ENCODE results near the gene IDH3A. TPM values are rescaled to one million over a fixed set of nuclear protein-coding genes. Genes with fewer than 3 reads are reported as not detected.

IDH3A gene
- total RNA-seq, 4 donors from 2014 or later = 149 to 369 (median 166) TPM

DNA sequence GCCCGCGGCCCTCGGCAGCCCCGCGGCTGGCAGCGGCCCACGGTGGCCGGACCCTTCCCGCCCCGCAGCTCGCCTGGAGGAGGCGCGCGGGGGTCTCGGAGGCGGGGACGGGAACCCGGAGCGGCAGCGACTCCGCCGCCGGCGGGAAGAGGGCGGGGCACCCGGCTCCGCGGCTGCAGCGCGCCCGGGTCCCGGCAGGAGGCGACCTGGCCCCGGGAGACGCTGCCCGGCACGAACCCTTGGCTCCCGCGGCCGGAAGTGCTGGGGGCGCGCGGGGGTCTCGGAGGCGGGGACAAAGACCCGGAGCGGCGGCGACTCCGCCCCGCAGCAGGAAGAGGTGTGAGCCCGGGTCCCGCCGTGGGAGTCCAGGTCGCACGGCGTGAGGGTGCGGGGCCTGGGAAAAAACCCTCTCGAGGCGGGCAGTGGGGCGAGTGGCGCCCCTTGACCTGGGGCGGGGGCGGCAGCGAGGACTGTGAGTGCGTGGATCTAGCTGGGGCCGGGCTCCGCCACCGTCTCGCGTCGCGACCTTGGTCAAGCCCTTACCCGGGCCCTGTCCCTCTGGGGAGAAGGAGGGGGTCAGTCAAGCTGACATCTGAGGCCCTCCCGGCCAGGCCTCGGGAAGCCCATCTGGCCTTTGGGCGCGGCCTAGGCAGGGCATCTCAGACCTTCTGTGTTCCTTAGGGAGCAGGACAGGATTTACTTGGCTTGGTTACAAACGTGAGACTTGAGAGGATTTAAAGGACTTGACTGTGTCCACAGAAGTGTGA is 17.7 kb upstream of the IDH3A start, which contains the start of gene CIB2:
CIB2 (minus strand) TSS at position 151 of the 767 bp plus-strand sequence. CDS start 230 bp downstream, outside the sequence.
- Histone ChIP-seq H3K36me3 (no peaks in the 10 kb centered on the region), H3K4me3 (peak within 1 kb of the TSS; percentile 41 to 73 (median 64)), H3K27ac (peak within 1 kb of the TSS; percentile 80 to 87 (median 84)), H3K9me3 (no peaks in the 10 kb centered on the region), H3K27me3 (no peaks in the 10 kb centered on the region), H3K4me1 (peaks cover 7 to 23% (median 10%) of the 10 kb centered on the region in 4 donors)
- 1% methylated on average over 61 of the region's 79 CpGs; no CpG with 5 or more reads in 1 of the 2 donors for WGBS, 2 donors (ENCODE audit: low coverage in 1 of 2)
- intact Hi-C loops (cut with DNase I; ENCODE audit: low total_unique reads) (no loop called here), in situ Hi-C loops (cut with MboI; ENCODE audit: low pct_ligation_motif_present in 1 of 4, low pct_unique_long_range_greater_than_20kb in 1 of 4, low sequenced_read_pairs in 3 of 4) (loop anchor here in 1 of 4 donors (25.0 kb wide), 1 partner anchor 306 kb away; the partner anchor contains the start of gene IREB2)
- peak; percentile 49 for TF ChIP-seq POLR2A (IDR thresholded peaks at IDR 0.05)
- TF ChIP-seq EP300 (IDR thresholded peaks at IDR 0.05; ENCODE audit: low read depth) = no peak
- TF ChIP-seq POLR2AphosphoS5 (IDR thresholded peaks at IDR 0.05) = peak in 2 of 3 donors; percentile 35 to 56
- TF ChIP-seq, protein P1, sequence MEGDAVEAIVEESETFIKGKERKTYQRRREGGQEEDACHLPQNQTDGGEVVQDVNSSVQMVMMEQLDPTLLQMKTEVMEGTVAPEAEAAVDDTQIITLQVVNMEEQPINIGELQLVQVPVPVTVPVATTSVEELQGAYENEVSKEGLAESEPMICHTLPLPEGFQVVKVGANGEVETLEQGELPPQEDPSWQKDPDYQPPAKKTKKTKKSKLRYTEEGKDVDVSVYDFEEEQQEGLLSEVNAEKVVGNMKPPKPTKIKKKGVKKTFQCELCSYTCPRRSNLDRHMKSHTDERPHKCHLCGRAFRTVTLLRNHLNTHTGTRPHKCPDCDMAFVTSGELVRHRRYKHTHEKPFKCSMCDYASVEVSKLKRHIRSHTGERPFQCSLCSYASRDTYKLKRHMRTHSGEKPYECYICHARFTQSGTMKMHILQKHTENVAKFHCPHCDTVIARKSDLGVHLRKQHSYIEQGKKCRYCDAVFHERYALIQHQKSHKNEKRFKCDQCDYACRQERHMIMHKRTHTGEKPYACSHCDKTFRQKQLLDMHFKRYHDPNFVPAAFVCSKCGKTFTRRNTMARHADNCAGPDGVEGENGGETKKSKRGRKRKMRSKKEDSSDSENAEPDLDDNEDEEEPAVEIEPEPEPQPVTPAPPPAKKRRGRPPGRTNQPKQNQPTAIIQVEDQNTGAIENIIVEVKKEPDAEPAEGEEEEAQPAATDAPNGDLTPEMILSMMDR (IDR thresholded peaks at IDR 0.05) = peak; percentile 53 to 87 (median 75)
- DNase-seq = peak; percentile 80

DNA sequence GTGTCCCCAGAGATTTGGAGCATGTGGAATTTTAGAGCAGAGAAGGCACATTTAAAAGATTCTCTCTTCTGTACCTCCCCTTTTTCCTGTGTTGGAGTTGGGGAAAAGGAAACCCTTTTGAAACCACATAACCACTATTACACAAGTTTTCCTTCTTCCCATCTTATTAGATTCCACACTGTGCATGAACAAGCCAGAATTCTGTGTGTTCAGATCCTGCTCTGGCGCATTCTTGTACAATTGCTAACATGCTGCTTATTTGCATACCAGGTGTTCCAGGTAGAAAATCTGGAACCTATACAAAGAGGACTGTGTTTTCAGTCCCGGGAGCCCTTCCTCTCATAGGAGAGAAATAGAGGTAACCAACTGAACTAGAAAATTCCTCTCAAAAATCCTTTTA is 15.4 kb upstream of the IDH3A start:
- Histone ChIP-seq H3K36me3 (no peaks in the 10 kb centered on the region), H3K9me3 (no peaks in the 10 kb centered on the region), H3K27me3 (no peaks in the 10 kb centered on the region), H3K4me3 (no peak overlapping the region), H3K27ac (no peak overlapping the region), H3K4me1 (peaks cover 7 to 16% (median 10%) of the 10 kb centered on the region in 4 donors)
- DNase-seq = no peak
- intact Hi-C loops (cut with DNase I; ENCODE audit: low total_unique reads) = no loop called here
- in situ Hi-C loops (cut with MboI; ENCODE audit: low pct_ligation_motif_present in 1 of 4, low pct_unique_long_range_greater_than_20kb in 1 of 4, low sequenced_read_pairs in 3 of 4) = loop anchor here in 1 of 4 donors (25.0 kb wide), 1 partner anchor 304 kb away; the partner anchor contains the start of gene IREB2
- WGBS, 2 donors (ENCODE audit: low coverage in 1 of 2) = 64 to 70% methylated on average over 1 to 2 of the region's 2 CpGs
- TF ChIP-seq, protein P1 (IDR thresholded peaks at IDR 0.05) = no peak

DNA sequence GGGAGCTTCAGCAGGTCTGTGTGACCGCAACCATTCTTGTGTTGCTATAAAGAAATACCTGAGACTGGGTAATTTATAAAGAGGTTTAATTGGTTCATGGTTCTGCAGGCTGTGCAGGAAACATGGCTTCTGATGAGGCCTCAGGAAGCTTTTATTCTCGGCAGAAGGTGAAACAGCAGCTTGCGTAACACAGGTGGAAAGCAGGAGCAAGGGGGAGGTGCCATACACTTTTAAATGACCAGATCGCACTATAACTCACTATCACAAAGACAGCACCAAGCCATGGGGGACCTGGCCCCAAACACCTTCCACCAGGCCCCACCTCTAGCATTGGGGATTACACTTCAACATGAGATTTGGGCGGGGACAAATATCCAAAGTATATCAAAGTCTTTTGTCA is 9.6 kb upstream of the IDH3A start:
- intact Hi-C loops (cut with DNase I; ENCODE audit: low total_unique reads) = no loop called here
- Histone ChIP-seq H3K27me3 (no peaks in the 10 kb centered on the region), H3K4me3 (no peak overlapping the region), H3K36me3 (no peaks in the 10 kb centered on the region), H3K4me1 (peaks cover 5 to 22% (median 8%) of the 10 kb centered on the region in 4 donors), H3K27ac (peak overlapping the region; percentile 42 to 63 (median 58)), H3K9me3 (no peaks in the 10 kb centered on the region)
- 85 to 100% methylated on average over 2 to 5 of the region's 5 CpGs for WGBS, 2 donors (ENCODE audit: low coverage in 1 of 2)
- no peak for DNase-seq
- in situ Hi-C loops (cut with MboI; ENCODE audit: low pct_ligation_motif_present in 1 of 4, low pct_unique_long_range_greater_than_20kb in 1 of 4, low sequenced_read_pairs in 3 of 4) = loop anchor here in 1 of 4 donors (25.0 kb wide), 1 partner anchor 298 kb away; the partner anchor contains the start of gene IREB2
- TF ChIP-seq EP300 (IDR thresholded peaks at IDR 0.05; ENCODE audit: low read depth) = no peak
- TF ChIP-seq POLR2A (IDR thresholded peaks at IDR 0.05) = no peak
- no peak for TF ChIP-seq POLR2AphosphoS5 (IDR thresholded peaks at IDR 0.05)
- TF ChIP-seq, protein P1 (IDR thresholded peaks at IDR 0.05) = no peak

DNA sequence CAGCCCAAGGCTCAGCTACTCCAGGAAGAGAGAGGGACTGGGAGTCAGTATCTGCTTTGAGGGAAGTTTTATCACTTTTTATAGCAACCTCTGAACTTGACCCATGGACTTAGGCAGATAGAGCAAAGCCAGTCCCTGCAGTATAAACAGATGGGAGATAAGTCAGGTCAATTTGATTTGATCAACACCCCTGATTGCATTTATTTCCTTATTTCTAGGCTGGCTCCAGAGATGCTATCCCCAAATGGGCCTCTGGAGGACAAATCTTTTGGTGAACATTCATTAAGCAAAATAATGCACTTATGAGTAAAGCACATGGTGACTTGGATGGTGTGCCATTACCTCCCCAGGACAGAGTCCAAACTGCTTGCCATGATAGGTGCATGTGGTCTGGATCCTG is 8.9 kb upstream of the IDH3A start:
- no peaks in the 10 kb centered on the region for H3K36me3 ChIP-seq
- H3K4me3 ChIP-seq = no peak overlapping the region
- no peaks in the 10 kb centered on the region for H3K9me3 ChIP-seq
- intact Hi-C loops (cut with DNase I; ENCODE audit: low total_unique reads) = no loop called here
- in situ Hi-C loops (cut with MboI; ENCODE audit: low pct_ligation_motif_present in 1 of 4, low pct_unique_long_range_greater_than_20kb in 1 of 4, low sequenced_read_pairs in 3 of 4) = loop anchor here in 1 of 4 donors (25.0 kb wide), 1 partner anchor 297 kb away; the partner anchor contains the start of gene IREB2
- no peaks in the 10 kb centered on the region for H3K27me3 ChIP-seq
- peak overlapping the region; percentile 57 to 63 (median 58) for H3K27ac ChIP-seq
- TF ChIP-seq POLR2AphosphoS5 (IDR thresholded peaks at IDR 0.05) (peak in 1 of 3 donors; percentile 16), POLR2A (IDR thresholded peaks at IDR 0.05) (no peak), EP300 (IDR thresholded peaks at IDR 0.05; ENCODE audit: low read depth) (no peak)
- TF ChIP-seq, protein P1 (IDR thresholded peaks at IDR 0.05) = peak in 2 of 5 experiments; percentile 53 to 59
- peaks cover 5 to 22% (median 8%) of the 10 kb centered on the region in 4 donors for H3K4me1 ChIP-seq
- DNase-seq = no peak
